ENCODE measurements around the gene POP5.
A peak's percentile ranks its signal among the peaks of the same experiment; 100 is the strongest.

POP5 gene

GRCh38 chr12:120588948-120589930, 8.0 kb upstream of the POP5 start:
- no peak for DNase-seq (ENCODE audit: low read depth)

- DNase-seq (ENCODE audit: low read depth): no peak
Observed at GRCh38 chr12:120588371-120588770, 7.2 kb upstream of the POP5 start.

GRCh38 chr12:120586860-120587259, 5.7 kb upstream of the POP5 start:
- no peak for DNase-seq (ENCODE audit: low read depth)

GRCh38 chr12:120586206-120586605, 5.0 kb upstream of the POP5 start:
- no peak for DNase-seq (ENCODE audit: low read depth)

- peak; percentile 32 for DNase-seq (ENCODE audit: low read depth)
Observed at GRCh38 chr12:120584343-120585149, 3.3 kb upstream of the POP5 start.

- peak; percentile 68 for DNase-seq (ENCODE audit: low read depth)
Observed at GRCh38 chr12:120583478-120584030, 2.4 kb upstream of the POP5 start.

GRCh38 chr12:120581998-120582397, 796 bp upstream of the POP5 start:
- DNase-seq (ENCODE audit: low read depth): no peak

- DNase-seq (ENCODE audit: low read depth): no peak
Observed at GRCh38 chr12:120579179-120579578, 2.0 kb downstream of the POP5 start.

GRCh38 chr12:120574106-120574505, 7.1 kb downstream of the POP5 start:
- no peak for DNase-seq (ENCODE audit: low read depth)

GRCh38 chr12:120573560-120573959, 7.6 kb downstream of the POP5 start:
- DNase-seq (ENCODE audit: low read depth): no peak

GRCh38 chr12:120571299-120571698, 9.9 kb downstream of the POP5 start:
- DNase-seq (ENCODE audit: low read depth): no peak

GRCh38 chr12:120563495-120563894, 17.7 kb downstream of the POP5 start:
- no peak for DNase-seq (ENCODE audit: low read depth)

GRCh38 chr12:120562906-120563305, 18.3 kb downstream of the POP5 start:
- no peak for DNase-seq (ENCODE audit: low read depth)

- no peak for DNase-seq (ENCODE audit: low read depth)
Observed at GRCh38 chr12:120557589-120557988, 23.6 kb downstream of the POP5 start.

GRCh38 chr12:120554678-120555077, 26.5 kb downstream of the POP5 start:
- DNase-seq (ENCODE audit: low read depth): no peak

- no peak for DNase-seq (ENCODE audit: low read depth)
Observed at GRCh38 chr12:120546050-120546386, 35.2 kb downstream of the POP5 start.

- DNase-seq (ENCODE audit: low read depth): no peak
Observed at GRCh38 chr12:120544691-120545090, 36.5 kb downstream of the POP5 start.

- DNase-seq (ENCODE audit: low read depth): no peak
Observed at GRCh38 chr12:120542166-120542565, 39.0 kb downstream of the POP5 start.

GRCh38 chr12:120540445-120540844, 40.8 kb downstream of the POP5 start:
- DNase-seq (ENCODE audit: low read depth): no peak

- no peak for DNase-seq (ENCODE audit: low read depth)
Observed at GRCh38 chr12:120539303-120539702, 41.9 kb downstream of the POP5 start.

- DNase-seq (ENCODE audit: low read depth): no peak
Observed at GRCh38 chr12:120538281-120539156, 42.7 kb downstream of the POP5 start.

GRCh38 chr12:120537856-120538220, 43.4 kb downstream of the POP5 start:
- no peak for DNase-seq (ENCODE audit: low read depth)
